ENCODE data around the gene MLLT1. TPM values are rescaled to one million over a fixed set of nuclear protein-coding genes. Genes with fewer than 3 reads are reported as not detected.

The MLLT1 gene
- total and polyA plus RNA-seq, 11 donors: 17.8 to 45.9 (median 34.9) TPM

DNA sequence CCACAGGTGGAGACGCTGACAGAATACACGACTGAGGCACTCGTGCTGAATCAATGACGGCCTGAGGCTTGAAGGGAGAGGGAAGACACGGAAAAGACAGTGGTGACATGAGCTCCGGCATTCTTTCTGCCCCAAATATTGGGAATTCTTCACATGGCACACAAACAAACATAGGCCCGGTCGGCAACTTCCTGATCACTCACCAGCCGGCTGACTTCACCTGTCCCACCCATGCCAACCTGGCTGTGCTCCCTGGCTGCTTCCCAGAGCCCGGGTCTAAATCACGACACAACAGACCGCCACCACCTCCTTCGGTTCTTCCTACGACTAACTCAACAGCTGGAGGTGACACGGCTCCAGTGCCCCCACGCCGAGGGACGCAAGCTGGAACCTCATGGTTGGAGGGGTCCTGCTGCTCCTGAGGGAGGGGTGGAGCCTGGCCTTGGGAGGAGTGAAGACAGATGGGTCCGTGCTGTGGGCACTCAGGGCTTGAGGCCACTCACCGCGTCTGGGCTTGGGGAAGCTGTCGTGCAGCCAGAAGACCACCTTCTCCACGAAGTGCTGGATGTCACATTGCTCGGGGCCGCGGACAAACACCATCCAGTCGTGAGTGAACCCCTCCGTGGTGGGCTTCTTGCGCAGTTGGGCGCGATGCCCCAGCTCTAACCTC is 9.6 kb downstream of the MLLT1 start:
- H3K27ac ChIP-seq: peak overlapping the region in 1 of 12 donors; percentile 90
- H3K36me3 ChIP-seq: peaks cover 0 to 52% (median 35%) of the 10 kb centered on the region in 9 donors
- no peaks in the 10 kb centered on the region for H3K27me3 ChIP-seq
- WGBS, 4 donors: 91 to 96% (median 93%) methylated on average over 24 to 31 of the region's 31 CpGs
- no peak for ATAC-seq
- H3K4me1 ChIP-seq: peaks cover 39 to 59% (median 51%) of the 10 kb centered on the region in 12 donors
- H3K4me3 ChIP-seq: no peak overlapping the region
- DNase-seq: no peak
- TF ChIP-seq POLR2A (IDR thresholded peaks at IDR 0.05) (no peak), CTCF (IDR thresholded peaks at IDR 0.05) (no peak)
- H3K9me3 ChIP-seq: no peaks in the 10 kb centered on the region
- intact Hi-C loops (cut with DNase I): loop anchor here in 8 of 10 donors (5.0 to 10.0 kb wide), 3 partner anchors 33 to 45 kb away; no protein-coding TSS in a partner anchor

DNA sequence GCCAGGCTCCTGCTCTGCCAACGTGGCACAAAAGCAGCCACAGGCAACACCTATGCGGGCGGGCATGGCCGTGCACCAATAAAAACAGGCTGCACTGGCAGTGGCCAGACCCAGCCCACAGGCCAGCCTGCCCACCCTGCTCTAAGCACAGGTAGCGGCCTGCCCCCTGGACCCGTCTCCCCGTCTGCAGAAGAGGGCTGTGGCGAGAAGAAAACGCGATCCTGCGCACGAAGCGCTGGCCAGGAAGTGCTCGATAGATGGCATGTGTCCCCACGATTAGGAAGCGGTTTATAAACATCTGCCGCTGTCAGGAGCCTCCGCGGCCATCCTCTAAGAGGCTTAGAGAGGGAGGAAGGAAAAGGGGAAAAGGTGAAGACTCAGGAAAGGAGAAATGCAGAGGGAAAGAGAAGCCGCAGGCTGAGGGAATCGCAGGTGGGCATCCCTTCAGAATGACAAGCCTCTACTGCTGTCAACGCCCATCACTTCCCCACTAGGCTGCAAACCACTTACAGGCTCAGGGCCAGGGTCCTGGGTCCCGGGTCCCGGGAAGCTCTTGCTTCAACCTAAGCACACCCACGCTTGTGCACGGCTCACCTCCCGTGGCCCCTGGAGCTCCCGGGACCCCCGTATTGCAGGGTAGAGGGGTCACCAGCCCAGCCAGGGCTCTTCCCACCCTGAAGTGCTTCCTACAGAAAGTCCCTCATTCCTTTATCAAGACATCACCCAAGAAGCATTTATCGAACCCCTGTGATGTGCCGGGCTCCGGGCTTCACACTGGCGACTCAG is 10.5 kb downstream of the MLLT1 start:
- WGBS, 4 donors: 92 to 93% (median 92%) methylated on average over 33 of the region's 33 CpGs
- no peaks in the 10 kb centered on the region for H3K9me3 ChIP-seq
- no peaks in the 10 kb centered on the region for H3K27me3 ChIP-seq
- DNase-seq: no peak
- no peak overlapping the region for H3K27ac ChIP-seq
- no peak for ATAC-seq
- peaks cover 0 to 54% (median 35%) of the 10 kb centered on the region in 9 donors for H3K36me3 ChIP-seq
- TF ChIP-seq POLR2A (IDR thresholded peaks at IDR 0.05) (no peak), CTCF (IDR thresholded peaks at IDR 0.05) (no peak)
- H3K4me3 ChIP-seq: no peak overlapping the region
- intact Hi-C loops (cut with DNase I): no loop called here
- peaks cover 30 to 50% (median 42%) of the 10 kb centered on the region in 12 donors for H3K4me1 ChIP-seq

DNA sequence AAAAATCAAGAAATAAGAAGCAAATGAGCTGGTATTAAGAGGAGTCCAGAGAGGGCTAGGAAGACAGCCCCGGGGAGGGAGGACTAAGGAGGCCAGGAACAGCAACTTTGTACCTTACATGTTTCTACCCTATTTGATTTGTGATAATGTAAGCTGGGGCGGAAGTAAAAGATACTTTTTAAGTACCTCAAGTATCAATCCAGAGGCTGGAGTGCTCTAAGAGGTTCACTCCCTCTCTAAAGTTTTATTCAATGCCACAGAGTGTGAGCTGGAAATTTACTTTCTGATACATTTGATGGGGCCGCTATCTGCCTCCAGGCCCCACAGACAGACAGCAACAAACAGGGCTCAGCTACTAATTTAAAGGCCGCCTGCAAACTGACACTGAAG is 11.4 kb downstream of the MLLT1 start:
- Histone ChIP-seq H3K9me3 (no peaks in the 10 kb centered on the region), H3K27me3 (no peaks in the 10 kb centered on the region), H3K27ac (no peak overlapping the region), H3K4me1 (peaks cover 22 to 46% (median 34%) of the 10 kb centered on the region in 12 donors), H3K4me3 (no peak overlapping the region), H3K36me3 (peaks cover 0 to 58% (median 35%) of the 10 kb centered on the region in 9 donors)
- DNase-seq (no peak), ATAC-seq (no peak)
- TF ChIP-seq CTCF (IDR thresholded peaks at IDR 0.05): no peak
- TF ChIP-seq POLR2A (IDR thresholded peaks at IDR 0.05): no peak
- intact Hi-C loops (cut with DNase I): no loop called here
- 82 to 90% (median 84%) methylated on average over 4 of the region's 4 CpGs for WGBS, 4 donors

All from heart left ventricle (tissue), 16 donors.